Measurements from ENCODE around the gene UBL3.

UBL3 gene

DNA sequence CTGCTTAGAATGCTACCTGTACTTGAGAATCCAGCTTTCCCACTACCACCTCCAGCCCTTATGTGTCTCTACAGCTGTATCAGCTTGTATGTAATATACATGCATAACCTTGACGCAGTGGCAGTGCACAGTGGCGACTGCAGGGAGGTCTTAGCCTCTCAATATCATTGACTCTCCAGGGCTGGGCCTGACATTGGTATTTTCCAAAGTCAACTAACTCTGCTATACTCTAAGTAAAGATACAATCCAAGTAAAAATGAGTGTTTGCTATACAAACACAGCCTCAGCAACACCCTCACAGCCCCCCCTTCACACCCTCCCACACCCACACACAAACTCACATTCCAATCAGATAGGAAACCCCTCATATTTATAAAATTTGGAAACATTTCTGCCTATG lies 6.7 kb upstream of the UBL3 start:
- no peak for DNase-seq (ENCODE audit: low read depth in 2 of 2)

DNA sequence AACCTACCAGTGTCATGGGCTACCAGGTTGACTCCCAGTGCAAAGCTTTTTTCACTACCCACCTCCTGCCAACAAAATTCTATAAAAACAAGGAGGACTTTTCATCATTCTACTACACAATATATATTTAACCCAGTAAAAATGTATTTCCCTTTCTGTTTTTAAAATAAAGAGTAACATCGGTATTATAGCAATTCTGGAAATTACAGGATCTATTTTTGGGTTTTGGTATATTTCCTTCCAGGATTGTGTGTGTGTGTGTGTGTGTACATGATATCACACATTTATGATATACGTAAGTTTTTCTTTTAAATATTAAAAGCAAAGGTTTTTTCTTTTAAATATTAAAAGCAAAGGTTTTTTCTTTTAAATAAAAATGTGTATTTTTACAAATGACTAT lies 6.0 kb upstream of the UBL3 start:
- no peak for DNase-seq (ENCODE audit: low read depth in 2 of 2)

DNA sequence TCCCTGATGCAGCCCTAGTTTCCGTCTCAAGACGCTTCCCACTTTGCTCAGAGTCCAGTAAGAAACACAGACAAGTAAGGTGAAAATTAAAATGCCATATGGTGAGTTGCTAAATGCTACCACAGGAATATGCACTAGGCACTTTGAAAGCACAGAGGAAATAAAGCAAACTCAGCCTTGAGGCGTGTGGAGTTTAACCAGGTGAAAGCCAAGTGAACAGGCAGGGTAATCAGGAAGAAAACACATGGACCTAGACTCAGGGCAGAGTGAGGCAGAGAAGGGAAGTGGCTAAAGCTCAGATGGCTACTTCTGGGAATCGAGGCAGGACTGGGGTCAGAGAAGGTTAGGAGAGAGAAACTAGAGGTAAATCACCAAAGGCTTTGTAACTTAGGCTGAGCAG lies 5.4 kb upstream of the UBL3 start:
- DNase-seq (ENCODE audit: low read depth in 2 of 2): no peak

DNA sequence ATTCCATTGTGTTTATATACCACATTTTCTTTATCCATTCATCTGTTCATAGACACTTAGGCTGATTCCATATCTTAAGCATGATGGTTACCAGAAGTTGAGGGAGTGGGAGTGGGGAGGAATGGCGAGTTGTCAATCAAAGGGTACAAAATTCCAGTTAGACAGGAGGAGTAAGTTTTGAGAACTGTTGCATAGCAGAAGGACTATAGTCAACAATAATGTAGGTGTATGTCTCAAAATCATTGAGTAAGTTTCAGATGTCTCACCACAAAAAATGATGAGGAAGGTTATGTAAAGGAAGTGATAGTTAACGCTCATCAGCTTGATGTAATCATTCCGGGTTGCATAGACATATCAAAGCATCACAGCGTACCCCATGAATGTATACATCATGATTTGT lies 4.6 kb upstream of the UBL3 start:
- no peak for DNase-seq (ENCODE audit: low read depth in 2 of 2)

DNA sequence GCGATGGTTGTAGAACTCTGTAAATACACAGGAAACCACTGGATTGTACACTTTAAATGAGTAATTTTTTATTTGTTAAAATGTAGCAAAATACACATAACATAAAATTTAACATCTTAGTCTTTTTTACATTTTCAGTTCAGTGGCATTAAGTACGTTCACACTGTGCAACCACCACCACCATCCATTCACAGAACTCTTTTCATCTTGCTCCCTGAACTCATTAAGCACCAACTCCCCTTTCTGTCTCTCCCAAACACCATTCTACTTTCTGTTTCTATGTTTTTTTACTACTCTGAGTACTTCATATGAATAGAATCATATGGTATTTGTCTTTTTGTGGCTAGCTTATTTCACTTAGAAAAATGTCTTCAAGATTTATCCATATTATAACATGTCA lies 2.7 kb upstream of the UBL3 start:
- DNase-seq (ENCODE audit: low read depth in 2 of 2): no peak

DNA sequence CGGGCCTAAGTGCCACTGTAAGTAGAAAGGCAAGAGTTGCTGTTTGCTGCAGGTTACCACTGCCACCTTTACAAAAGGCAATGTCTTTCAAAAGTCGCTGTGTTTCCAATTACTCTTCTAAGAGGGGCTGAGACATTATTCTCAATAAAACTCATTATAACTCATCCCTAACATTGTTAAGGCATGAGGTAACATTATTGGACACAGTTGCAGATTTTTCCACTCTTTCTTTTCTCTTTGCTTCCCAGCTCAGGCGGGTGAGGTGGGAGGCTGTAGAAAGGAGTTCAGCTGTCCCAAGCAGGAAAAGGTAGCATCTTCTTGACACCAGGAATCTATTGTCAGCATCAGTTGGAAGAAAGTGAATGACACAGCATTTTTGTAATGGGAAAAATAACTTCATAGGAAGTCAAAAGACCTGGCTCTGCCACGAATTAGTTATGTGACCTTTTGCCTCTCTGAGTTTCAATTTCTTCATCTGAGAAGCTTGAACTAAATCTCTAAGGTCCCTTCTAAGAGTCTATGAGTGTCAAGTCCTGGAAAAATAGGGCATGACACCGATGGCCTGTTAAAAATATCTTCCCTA lies 2.1 kb upstream of the UBL3 start:
- peak in 1 of 2 experiments; percentile 37 for DNase-seq (ENCODE audit: low read depth in 2 of 2)

DNA sequence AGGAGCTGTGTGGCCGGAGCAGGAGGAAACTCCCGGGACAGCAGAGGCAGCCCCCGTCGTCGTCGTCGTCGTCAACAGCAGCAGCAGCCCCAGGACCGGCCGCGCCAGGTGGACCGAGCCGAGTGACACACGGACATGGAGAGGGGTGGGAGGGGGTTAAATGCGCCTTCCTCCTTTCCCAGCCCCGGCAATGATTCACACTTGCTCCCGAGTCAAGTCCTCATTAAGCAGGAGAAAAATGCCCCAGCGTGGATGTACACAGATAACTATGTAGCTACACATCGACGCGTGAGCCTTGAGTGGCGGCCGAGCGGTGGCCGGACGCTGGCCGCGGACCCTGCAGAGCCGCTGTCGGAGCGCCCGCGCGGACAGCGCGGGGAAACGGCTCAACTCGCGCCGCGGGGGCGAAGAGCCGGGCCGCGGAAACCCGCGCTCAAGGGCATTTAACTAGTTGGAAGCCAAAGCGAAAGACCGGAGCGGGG lies 645 bp downstream of the UBL3 start:
- no peak for DNase-seq (ENCODE audit: low read depth in 2 of 2)

DNA sequence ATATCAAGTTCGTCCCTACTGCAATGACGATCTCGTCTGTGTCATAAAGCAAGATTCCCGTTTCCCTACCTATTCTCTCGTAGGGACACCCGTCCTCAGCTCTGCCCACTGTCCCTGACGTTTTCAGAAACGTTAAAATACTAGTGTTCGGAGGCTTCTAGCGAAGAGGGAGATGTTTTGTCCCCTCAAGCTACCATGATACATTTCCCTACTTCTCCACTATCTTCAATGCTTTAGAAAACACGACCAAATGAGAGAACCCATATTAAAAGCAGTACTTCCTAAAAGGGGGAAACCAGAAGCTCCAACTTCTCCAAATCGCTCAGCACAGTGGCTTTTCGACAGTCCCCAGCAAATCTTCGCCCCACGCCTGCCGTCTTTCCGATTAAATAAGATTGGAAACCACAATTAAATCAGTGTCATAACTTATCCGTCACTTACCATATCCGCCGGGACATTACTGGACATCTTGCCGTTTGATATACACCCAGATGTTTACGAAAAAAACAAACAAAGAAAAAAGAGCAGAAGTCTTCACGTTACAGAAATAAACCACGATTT lies 1.3 kb downstream of the UBL3 start:
- no peak for DNase-seq (ENCODE audit: low read depth in 2 of 2)

DNA sequence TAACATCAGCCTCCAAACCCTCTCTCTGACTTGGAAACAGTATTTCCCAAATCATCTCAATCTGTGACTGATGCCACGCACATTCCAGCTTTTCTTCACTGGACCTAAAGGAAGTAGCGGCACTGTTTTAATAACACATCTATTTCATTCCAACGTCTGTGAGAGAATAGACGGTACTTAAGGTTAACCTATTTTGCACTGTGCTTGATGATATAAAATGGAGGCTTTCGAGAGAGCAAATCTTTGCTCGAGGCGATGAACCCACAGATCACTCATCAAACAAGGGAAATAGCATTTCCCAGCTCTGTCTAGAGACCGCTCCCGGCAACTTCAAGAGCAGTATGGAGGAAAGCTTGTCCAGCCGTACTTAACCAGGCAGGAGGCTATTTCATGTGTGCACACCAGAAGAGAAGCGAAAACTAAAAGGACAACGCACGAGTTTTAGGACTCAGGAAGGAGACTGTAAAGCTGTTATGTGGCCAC lies 2.9 kb downstream of the UBL3 start:
- DNase-seq (ENCODE audit: low read depth in 2 of 2): no peak

DNA sequence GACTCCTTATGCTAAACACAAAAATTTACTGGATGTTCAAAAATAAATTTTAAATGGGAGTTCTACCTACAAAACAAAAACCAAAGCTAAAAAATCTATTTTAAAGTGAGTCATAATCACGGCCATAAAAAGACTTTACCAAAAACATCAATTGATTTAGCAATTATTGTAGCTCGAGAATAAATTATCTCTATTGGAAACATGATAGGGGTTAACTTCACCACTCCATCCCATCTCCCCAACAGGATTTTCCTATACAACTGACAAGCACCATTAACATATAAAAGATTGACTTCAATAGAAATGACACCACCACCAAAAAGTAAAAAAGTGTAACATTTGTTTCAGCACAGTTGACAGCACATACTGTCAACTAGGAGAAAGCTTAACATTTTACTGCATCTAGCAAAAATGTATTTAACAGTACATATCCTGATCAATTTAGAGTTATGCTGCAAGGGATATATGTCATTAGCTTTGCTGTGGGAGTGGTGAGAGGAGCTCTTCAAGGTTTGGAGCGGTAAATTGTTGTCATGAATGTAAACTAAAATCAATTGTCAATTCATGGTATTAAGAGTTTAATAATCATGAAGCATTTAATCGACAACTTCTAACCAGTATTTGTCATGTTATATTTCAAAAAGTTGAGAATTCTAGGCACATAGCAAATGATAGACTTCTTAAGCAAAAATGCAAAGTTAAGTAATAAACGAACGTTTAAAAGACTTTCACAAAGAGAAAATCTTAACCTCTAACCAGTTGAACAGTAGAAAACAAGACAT lies 3.8 kb downstream of the UBL3 start:
- no peak for DNase-seq (ENCODE audit: low read depth in 2 of 2)

DNA sequence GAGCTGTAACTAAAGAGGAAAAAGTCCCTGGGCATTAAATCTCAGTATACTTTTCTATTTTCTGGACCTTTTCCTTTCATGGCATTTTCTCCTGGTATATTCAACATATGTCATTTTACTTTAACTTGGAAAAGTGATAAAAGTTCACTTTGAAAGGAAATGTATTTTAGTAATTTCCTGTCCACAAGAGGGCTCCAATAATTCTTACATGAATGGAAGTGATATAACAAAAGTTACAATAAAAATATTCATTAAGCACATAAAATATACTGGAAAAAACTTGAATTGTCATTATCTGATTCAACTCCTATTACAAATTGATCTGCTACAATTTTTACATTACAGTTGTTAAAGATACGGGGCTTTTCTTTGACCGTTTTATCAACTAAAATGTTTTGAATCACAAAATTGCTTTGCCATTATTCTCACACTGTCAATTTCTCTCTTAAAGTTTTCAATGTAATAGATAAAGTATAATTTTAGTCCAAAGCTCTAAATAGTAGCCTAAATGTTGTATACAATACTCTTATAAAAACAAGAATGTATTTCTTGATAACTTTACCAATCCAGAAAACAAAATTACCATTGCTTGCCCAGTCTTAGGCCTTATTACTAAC lies 4.9 kb downstream of the UBL3 start:
- no peak for DNase-seq (ENCODE audit: low read depth in 2 of 2)

DNA sequence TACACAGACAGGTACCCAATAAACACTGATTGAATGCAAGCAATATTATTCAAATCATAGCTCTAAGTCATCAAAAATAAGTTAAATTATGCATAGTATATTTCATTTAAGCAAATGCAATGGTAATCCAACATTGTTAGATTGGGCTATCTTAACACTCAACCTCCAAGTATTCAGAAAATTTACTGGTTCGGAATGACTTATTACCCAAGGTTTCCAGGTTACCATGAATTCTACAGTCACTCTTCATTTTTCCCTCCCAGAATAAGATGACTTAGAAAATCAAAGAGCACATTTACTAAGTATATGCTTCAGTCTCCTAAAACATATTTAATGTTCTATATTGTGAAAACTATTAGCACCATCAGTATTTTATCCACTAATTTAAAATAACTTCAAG lies 6.0 kb downstream of the UBL3 start:
- no peak for DNase-seq (ENCODE audit: low read depth in 2 of 2)

DNA sequence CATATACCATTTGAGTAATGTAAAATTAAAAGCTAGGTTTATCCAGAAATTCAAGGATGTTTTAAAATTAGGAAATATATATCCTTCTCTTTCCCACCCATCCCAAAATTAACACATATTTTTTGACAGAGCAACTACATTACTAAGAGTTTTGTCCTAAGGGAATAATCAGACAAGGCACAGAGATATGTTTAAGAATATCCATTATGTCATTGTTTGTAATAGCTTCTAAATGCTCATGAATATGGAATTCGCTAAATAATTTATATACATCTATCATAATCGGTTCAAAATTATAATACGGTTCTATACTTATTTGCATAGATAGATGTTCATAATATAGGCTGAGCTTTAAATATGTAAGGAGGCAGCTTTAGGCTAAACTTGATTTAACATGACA lies 9.8 kb downstream of the UBL3 start:
- no peak for DNase-seq (ENCODE audit: low read depth in 2 of 2)

DNA sequence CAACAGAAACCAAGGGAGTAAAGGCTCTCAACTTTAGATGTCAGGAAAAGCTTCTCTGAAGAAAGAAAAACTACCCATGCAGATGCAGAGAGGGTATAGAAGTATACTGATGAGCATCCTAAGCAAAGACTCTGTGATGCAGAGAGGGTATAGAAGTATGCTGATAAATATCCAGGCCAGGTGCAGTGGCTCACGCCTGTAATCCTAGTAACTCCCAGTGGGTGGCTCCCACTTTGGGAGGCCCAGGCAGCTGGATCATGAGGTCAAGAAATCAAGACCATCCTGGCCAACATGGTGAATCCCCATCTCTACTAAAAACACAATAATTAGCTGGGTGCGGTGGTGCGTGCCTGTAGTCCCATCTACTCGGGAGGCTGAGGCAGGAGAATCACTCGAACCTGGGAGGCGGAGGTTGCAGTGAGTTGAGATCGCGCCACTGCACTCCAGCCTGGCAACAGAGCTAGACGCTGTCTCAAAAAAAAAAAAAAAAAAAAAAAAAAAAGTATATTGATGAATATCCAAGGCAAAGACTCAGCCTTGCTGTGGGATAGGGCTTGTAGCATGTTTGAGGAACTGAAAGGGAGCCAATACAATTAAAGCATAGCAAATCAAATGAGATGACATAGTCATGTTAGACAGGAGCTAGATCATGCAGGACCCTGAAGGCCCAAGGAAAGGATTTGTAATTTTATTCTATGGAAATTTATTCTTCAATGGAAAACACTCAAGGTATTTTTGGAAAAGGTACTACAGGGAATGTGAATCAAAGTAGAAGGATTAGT lies 14.9 kb downstream of the UBL3 start:
- no peak for DNase-seq (ENCODE audit: low read depth in 2 of 2)

DNA sequence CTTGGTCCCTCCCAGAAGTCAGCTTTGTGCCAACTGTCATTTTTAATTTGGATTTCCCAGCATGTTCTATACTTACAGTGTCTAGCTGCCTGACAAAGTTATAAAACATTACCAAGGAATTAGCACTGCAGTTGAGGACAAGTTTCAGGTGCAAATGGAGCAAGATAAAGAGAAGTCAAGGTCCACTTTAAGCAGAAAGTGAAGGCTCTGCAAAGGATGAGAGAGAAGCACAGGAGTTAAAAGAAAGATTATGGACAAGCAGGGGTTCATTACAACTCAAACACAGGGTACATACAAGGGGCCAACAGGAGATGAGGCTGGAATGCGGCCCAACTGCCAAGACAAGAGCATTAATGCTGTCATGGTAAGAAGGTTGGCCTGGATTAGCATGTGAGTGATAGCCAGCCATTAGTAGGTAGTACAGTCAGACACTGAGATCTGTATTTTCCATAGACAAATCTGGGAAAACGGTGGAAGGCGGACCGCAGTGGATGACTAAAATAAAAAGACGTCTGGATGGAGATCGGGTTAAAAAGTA lies 17.6 kb downstream of the UBL3 start:
- DNase-seq (ENCODE audit: low read depth in 2 of 2): no peak

DNA sequence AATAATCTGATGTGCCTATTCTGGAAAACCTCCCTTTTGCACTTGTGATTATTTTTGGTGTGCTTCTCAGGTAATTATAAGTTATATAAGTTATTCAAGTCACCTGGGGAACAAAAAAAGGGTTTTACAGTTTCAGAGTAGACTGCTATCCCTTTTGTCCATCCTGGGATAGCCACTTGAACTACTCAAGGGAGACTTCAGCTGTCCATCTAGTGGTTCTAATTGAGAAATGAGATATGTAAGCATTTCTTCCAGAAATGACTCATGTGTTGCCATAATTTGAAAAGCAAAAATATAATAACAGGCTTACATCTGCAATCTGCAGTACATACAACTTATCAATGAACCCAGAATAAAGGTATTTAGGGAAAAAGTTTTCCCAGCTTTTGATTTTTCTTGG lies 20.4 kb downstream of the UBL3 start:
- no peak for DNase-seq (ENCODE audit: low read depth in 2 of 2)

DNA sequence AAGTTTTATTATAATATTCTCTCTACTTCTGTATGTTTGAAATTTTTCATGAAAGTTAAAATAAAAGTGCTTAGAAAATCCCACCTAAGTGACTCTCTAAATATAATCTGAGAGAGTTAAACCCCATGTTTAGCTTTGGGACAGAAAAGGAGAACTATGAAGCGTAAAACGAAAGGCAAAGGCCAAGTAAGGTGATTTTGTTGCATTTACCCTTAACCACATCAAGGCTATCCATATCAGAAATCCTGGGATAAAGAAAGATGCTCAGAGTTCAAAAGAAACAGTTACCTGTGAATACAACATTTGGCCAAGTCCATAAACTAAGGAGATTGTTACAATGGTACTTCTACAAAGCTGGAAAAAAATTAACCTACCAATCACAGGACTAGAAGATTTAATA lies 31.3 kb downstream of the UBL3 start:
- DNase-seq (ENCODE audit: low read depth in 2 of 2): no peak

DNA sequence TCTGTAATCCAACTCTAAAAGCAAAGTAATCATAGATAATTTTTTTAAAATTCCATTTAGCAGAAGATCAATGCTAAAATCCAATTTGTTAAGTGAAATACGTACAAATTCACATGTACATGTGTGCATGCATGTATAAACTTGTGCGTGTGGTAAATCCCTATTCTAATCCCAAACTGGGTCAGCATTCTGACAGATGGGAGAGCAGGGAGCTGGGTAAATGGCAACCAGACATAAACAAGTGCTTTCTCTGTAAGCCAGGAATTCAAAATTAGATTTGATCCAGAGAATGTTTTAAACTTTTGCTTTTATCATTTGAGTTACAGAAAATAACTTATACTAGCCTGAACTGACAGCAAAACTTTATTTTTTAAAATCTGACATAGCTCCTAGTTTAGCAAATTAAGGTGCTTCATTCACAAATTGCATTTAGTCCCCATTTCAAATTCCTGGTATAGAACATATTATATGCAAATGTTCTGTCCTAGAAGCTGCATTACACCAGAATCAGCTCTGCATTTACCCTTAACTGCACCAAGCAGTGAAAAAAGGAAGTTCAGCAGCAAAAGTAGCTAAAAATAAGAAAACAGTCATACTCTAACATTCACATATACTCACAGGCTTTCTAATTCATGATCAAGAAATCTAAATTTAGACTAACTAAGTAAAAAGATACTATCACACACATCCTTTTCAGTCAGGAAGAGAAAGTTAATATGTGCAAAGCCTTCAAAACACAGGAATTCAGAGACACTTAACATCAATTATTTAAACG lies 32.6 kb downstream of the UBL3 start:
- DNase-seq (ENCODE audit: low read depth in 2 of 2): no peak

DNA sequence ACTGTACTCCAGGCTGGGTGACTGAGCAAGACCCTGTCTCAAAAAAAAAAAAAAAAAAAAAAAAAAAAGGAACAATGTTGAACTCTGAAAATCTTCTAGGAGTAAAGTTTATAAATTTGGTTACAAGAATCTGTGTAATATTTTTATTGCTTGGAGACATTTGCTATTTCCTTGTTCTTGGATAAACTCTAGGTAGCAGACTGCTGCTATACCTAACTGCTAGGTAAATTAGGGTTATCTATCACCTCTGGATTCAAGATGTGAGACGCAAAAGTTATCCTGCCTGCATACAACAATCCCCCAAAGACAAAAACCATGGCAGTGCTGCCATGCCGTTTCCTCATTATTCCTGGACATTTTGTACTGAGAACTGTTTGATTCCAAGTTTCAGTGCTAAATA lies 33.7 kb downstream of the UBL3 start:
- no peak for DNase-seq (ENCODE audit: low read depth in 2 of 2)

DNA sequence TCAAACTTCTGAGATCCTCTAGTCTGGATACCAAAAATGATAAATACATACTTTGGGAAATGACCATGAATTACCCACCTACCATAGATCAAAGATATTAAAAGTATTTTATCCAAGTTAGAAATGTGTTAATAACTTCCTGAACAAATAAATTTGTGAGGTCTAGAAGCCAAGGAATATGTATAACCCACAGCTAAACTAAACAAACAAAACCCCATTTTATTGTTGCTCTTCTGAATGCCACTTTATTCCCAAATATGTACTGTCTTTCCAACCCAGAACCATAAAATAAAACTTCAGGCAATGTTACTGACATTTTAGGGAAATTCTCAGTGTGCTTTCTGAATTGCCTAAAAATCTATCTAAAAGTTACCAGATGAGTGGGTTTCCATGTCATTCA lies 35.1 kb downstream of the UBL3 start:
- no peak for DNase-seq (ENCODE audit: low read depth in 2 of 2)

DNA sequence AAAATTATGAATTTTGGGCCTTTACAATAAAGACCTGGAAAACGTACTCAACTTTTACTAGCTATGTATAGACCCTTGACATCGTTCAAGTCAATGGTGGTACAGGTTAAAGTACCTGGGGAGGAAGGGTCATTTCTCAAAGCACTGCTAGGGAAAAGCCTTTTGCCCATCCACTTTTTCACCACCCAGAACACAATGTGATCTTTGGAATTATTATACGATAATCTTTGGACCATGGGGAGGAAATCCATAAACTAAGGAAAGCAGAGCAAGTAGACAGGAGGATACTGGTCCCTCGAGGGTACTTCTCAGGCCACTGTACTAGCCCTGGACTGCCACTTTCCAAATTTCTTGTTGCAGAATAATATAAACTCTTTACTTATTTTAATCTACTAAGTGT lies 39.5 kb downstream of the UBL3 start:
- DNase-seq (ENCODE audit: low read depth in 2 of 2): no peak

Measured in fibroblast of skin of left quadriceps (primary cell).